WTC11 (cell line): Measurements from ENCODE around the gene HRH3. TPM values are rescaled to one million over a fixed set of nuclear protein-coding genes. Genes with fewer than 3 reads are reported as not detected.

Experiments
- ATAC-seq: fragments of 200-7000 bp; cut with Tn5 transposase; 2 replicates; pipeline ENCODE4 v1.10.0; 2021; ENCODE audit warnings: mild to moderate bottlenecking, moderate library complexity
- CTCF ChIA-PET: fragments of 300-600 bp; sonication (Branson Sonifier 250); formaldehyde crosslinking; loops from one replicate; lab custom pipeline; 2021; ENCODE audit warnings: antibody characterized with exemption; lab: Charles Lee
- POLR2A ChIA-PET: fragments of 350-600 bp; sonication (Branson Sonifier 250); formaldehyde crosslinking; loops from one replicate; lab custom pipeline; 2021; ENCODE audit warnings: antibody characterized with exemption; lab: Charles Lee
- DNase-seq: peaks from one replicate; pipeline ENCODE4 v3.0.0; 2021; ENCODE audit warnings: low spot score
- H3K27ac Mint-ChIP-seq: 2 replicates; pipeline ENCODE4 v1.8.0; 2021; ENCODE audit warnings: mixed read lengths
- H3K27me3 Mint-ChIP-seq: 2 replicates; pipeline ENCODE4 v1.8.0; 2021; ENCODE audit warnings: low read depth, mild to moderate bottlenecking, moderate library complexity, mixed read lengths
- H3K36me3 Mint-ChIP-seq: 2 replicates; pipeline ENCODE4 v1.8.0; 2021; ENCODE audit warnings: mixed read lengths
- H3K4me1 Mint-ChIP-seq: 2 replicates; pipeline ENCODE4 v1.8.0; 2022; ENCODE audit warnings: mixed read lengths
- H3K4me3 Mint-ChIP-seq: 2 replicates; pipeline ENCODE4 v1.8.0; 2021; ENCODE audit warnings: mild to moderate bottlenecking, moderate library complexity, mixed read lengths
- H3K9me3 Mint-ChIP-seq: 2 replicates; pipeline ENCODE4 v1.8.0; 2021; ENCODE audit warnings: mixed read lengths
- CREM ChIP-seq: sonication (generic); formaldehyde crosslinking; IDR thresholded peaks from 2 replicates; pipeline ENCODE4 v1.8.1; 2022; ENCODE audit warnings: mild to moderate bottlenecking, missing genetic modification reagents, moderate library complexity
- JUN ChIP-seq: sonication (generic); formaldehyde crosslinking; IDR thresholded peaks from 2 replicates; pipeline ENCODE4 v1.8.0; 2023; ENCODE audit warnings: mild to moderate bottlenecking, missing genetic modification reagents
- MYBL2 ChIP-seq: sonication (generic); formaldehyde crosslinking; IDR thresholded peaks from 2 replicates; pipeline ENCODE4 v1.8.1; 2023; ENCODE audit warnings: mild to moderate bottlenecking, moderate library complexity, missing genetic modification reagents
- NR1H2 ChIP-seq: sonication (generic); formaldehyde crosslinking; IDR thresholded peaks from 2 replicates; pipeline ENCODE4 v1.9.0; 2021; ENCODE audit warnings: mild to moderate bottlenecking, moderate library complexity, missing genetic modification reagents
- PRRX2 ChIP-seq: fragments of 250-450 bp; sonication (Bioruptor Pico); IDR thresholded peaks from 2 replicates; pipeline ENCODE4 v1.8.0; 2021; ENCODE audit warnings: mild to moderate bottlenecking
- SMAD3 ChIP-seq: sonication (generic); formaldehyde crosslinking; IDR thresholded peaks from 2 replicates; pipeline ENCODE4 v1.8.0; 2022; ENCODE audit warnings: missing genetic modification reagents, mild to moderate bottlenecking, borderline replicate concordance
- SP1 ChIP-seq: sonication (generic); formaldehyde crosslinking; conservative IDR thresholded peaks from 2 replicates; pipeline ENCODE4 v1.8.1; 2022; ENCODE audit warnings: missing genetic modification reagents
- TEAD4 ChIP-seq: sonication (generic); formaldehyde crosslinking; IDR thresholded peaks from 2 replicates; pipeline ENCODE4 v1.8.0; 2022; ENCODE audit warnings: mild to moderate bottlenecking, missing genetic modification reagents
- ZNF138 ChIP-seq: sonication (generic); formaldehyde crosslinking; conservative IDR thresholded peaks from 2 replicates; pipeline ENCODE4 v1.8.1; 2022; ENCODE audit warnings: mild to moderate bottlenecking, moderate library complexity, missing genetic modification reagents
- ZNF263 ChIP-seq: sonication (generic); formaldehyde crosslinking; IDR thresholded peaks from 2 replicates; pipeline ENCODE4 v1.8.1; 2022; ENCODE audit warnings: low read depth, mild to moderate bottlenecking, moderate library complexity, missing genetic modification reagents
- ZNF416 ChIP-seq: fragments of 250-450 bp; sonication (Bioruptor Pico); IDR thresholded peaks from 2 replicates; pipeline ENCODE4 v1.9.0; 2021; ENCODE audit warnings: mild to moderate bottlenecking, inconsistent platforms
- total RNA-seq: library from RNA; stranded (reverse); gene quantifications from 3 replicates; pipeline ENCODE4 v1.2.3, GENCODE V29; 2021
- TF ChIP-seq, protein P1 (sequence below): fragments of 200-600 bp; IDR thresholded peaks from 2 replicates; pipeline ENCODE4 v1.8.0; 2022; ENCODE audit warnings: antibody characterized with exemption
- TF ChIP-seq, protein P2 (sequence below): sonication (generic); formaldehyde crosslinking; IDR thresholded peaks from 2 replicates; pipeline ENCODE4 v1.8.0; 2023; ENCODE audit warnings: mild to moderate bottlenecking, missing genetic modification reagents
- TF ChIP-seq, protein P3 (sequence below): sonication (generic); formaldehyde crosslinking; conservative IDR thresholded peaks from 2 replicates; pipeline ENCODE4 v1.8.1; 2023; ENCODE audit warnings: mild to moderate bottlenecking, low read depth, missing genetic modification reagents, moderate library complexity
- TF ChIP-seq, protein P4 (sequence below): sonication (generic); formaldehyde crosslinking; IDR thresholded peaks from 2 replicates; pipeline ENCODE4 v1.8.1; 2023; ENCODE audit warnings: mild to moderate bottlenecking, missing genetic modification reagents
- TF ChIP-seq, protein P5 (sequence below): sonication (generic); formaldehyde crosslinking; IDR thresholded peaks from 2 replicates; pipeline ENCODE4 v1.8.1; 2022; ENCODE audit warnings: low read depth, mild to moderate bottlenecking, moderate library complexity, missing genetic modification reagents, borderline replicate concordance
- TF ChIP-seq, protein P6 (sequence below): sonication (generic); formaldehyde crosslinking; IDR thresholded peaks from 2 replicates; pipeline ENCODE4 v1.8.1; 2022; ENCODE audit warnings: mild to moderate bottlenecking, moderate library complexity, missing genetic modification reagents

The HRH3 gene
- total RNA-seq, 1 experiment from 2014 or later, result 3.3 TPM

DNA sequence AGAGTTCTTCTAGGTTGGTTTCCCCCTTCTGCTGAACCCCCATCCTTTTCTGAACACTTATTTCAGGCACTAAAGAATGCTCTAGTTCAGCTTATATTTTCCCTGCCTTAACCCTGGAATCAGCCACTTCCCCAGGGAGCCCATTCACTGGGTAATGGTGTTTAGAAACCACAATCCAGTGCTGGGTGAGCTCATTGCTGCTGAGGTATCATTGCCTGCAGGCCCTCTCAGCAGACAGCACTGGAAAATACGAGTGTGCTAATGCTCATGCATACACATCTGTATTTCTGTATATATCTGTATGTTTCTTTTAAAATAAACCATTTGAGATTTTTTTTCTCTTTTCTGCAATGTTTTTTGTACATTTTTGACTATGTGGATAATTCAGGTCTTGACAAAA is 45.3 kb upstream of the HRH3 start (continued):
- TF ChIP-seq, protein P1, sequence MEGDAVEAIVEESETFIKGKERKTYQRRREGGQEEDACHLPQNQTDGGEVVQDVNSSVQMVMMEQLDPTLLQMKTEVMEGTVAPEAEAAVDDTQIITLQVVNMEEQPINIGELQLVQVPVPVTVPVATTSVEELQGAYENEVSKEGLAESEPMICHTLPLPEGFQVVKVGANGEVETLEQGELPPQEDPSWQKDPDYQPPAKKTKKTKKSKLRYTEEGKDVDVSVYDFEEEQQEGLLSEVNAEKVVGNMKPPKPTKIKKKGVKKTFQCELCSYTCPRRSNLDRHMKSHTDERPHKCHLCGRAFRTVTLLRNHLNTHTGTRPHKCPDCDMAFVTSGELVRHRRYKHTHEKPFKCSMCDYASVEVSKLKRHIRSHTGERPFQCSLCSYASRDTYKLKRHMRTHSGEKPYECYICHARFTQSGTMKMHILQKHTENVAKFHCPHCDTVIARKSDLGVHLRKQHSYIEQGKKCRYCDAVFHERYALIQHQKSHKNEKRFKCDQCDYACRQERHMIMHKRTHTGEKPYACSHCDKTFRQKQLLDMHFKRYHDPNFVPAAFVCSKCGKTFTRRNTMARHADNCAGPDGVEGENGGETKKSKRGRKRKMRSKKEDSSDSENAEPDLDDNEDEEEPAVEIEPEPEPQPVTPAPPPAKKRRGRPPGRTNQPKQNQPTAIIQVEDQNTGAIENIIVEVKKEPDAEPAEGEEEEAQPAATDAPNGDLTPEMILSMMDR, result no peak
- TF ChIP-seq MYBL2 (CRISPR knock-in tag) (no peak), SMAD3 (CRISPR knock-in tag) (no peak)

DNA sequence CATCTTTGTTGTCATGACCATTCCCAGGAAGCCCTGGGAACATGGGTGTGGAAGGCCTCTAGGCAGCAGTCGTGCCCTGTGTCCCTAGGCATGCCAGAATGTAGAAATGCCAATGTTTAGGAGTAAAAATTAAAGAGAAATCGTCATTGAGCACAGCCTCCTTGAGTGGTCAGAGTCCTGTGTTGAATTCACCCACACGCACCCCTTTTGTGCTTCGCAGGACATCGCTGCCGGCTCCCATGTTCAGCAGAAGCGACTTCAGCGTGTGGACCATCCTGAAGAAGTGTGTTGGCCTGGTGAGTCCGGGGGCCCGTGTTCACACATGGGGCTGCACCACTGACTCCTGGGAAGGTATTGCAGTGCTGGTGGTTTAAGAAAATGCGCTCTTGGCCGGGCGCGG is 43.3 kb upstream of the HRH3 start:
- Mint-ChIP-seq H3K4me1 (no peaks in the 10 kb centered on the region), H3K9me3 (peaks cover 21% of the 10 kb centered on the region), H3K27me3 (no peaks in the 10 kb centered on the region), H3K4me3 (no peak overlapping the region), H3K27ac (no peak overlapping the region), H3K36me3 (peaks cover 58% of the 10 kb centered on the region)
- ChIA-PET CTCF (no interaction called here), POLR2A (no interaction called here)
- TF ChIP-seq ZNF138 (CRISPR knock-in tag), result no peak
- TF ChIP-seq, protein P2, sequence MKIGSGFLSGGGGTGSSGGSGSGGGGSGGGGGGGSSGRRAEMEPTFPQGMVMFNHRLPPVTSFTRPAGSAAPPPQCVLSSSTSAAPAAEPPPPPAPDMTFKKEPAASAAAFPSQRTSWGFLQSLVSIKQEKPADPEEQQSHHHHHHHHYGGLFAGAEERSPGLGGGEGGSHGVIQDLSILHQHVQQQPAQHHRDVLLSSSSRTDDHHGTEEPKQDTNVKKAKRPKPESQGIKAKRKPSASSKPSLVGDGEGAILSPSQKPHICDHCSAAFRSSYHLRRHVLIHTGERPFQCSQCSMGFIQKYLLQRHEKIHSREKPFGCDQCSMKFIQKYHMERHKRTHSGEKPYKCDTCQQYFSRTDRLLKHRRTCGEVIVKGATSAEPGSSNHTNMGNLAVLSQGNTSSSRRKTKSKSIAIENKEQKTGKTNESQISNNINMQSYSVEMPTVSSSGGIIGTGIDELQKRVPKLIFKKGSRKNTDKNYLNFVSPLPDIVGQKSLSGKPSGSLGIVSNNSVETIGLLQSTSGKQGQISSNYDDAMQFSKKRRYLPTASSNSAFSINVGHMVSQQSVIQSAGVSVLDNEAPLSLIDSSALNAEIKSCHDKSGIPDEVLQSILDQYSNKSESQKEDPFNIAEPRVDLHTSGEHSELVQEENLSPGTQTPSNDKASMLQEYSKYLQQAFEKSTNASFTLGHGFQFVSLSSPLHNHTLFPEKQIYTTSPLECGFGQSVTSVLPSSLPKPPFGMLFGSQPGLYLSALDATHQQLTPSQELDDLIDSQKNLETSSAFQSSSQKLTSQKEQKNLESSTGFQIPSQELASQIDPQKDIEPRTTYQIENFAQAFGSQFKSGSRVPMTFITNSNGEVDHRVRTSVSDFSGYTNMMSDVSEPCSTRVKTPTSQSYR (CRISPR knock-in tag), result no peak
- TF ChIP-seq SP1 (CRISPR knock-in tag), result no peak
- no peak for TF ChIP-seq NR1H2
- TF ChIP-seq, protein P3, sequence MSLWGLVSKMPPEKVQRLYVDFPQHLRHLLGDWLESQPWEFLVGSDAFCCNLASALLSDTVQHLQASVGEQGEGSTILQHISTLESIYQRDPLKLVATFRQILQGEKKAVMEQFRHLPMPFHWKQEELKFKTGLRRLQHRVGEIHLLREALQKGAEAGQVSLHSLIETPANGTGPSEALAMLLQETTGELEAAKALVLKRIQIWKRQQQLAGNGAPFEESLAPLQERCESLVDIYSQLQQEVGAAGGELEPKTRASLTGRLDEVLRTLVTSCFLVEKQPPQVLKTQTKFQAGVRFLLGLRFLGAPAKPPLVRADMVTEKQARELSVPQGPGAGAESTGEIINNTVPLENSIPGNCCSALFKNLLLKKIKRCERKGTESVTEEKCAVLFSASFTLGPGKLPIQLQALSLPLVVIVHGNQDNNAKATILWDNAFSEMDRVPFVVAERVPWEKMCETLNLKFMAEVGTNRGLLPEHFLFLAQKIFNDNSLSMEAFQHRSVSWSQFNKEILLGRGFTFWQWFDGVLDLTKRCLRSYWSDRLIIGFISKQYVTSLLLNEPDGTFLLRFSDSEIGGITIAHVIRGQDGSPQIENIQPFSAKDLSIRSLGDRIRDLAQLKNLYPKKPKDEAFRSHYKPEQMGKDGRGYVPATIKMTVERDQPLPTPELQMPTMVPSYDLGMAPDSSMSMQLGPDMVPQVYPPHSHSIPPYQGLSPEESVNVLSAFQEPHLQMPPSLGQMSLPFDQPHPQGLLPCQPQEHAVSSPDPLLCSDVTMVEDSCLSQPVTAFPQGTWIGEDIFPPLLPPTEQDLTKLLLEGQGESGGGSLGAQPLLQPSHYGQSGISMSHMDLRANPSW (CRISPR knock-in tag), result no peak
- no peak for TF ChIP-seq TEAD4
- ATAC-seq, result no peak
- no peak for DNase-seq

DNA sequence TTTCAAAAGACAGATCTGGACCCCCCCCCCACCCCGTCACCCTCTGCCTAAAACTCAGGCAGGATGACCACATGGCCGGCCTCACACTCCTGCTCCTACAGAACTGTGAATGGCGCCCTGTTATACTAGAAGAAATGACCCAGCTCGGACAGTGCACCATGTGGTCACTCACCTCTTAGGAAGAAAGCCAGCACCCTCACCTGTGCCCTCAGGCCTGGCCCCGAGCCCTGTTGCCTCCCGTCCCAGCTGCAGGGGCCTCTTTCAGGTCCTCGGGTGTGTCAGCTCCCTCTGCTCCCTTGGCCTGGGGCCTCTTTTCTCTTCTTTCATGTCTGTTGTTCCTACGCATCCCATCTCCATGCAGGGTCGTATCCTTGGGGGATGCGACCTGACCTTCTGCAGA is 42.0 kb upstream of the HRH3 start:
- ChIA-PET POLR2A (no interaction called here), CTCF (no interaction called here)
- Mint-ChIP-seq H3K27ac (0 out of 2 replicates have a peak overlapping the region, but pooled peaks have one; percentile 9), H3K27me3 (no peaks in the 10 kb centered on the region), H3K4me1 (no peaks in the 10 kb centered on the region), H3K36me3 (peaks cover 52% of the 10 kb centered on the region), H3K9me3 (peaks cover 21% of the 10 kb centered on the region), H3K4me3 (no peak overlapping the region)
- no peak for ATAC-seq
- no peak for DNase-seq
- TF ChIP-seq ZNF416 (CRISPR knock-in tag) (no peak), ZNF263 (CRISPR knock-in tag) (no peak), PRRX2 (no peak), JUN (no peak), CREM (CRISPR knock-in tag) (no peak), MYBL2 (CRISPR knock-in tag) (no peak), SP1 (CRISPR knock-in tag) (no peak)
- TF ChIP-seq, protein P4, sequence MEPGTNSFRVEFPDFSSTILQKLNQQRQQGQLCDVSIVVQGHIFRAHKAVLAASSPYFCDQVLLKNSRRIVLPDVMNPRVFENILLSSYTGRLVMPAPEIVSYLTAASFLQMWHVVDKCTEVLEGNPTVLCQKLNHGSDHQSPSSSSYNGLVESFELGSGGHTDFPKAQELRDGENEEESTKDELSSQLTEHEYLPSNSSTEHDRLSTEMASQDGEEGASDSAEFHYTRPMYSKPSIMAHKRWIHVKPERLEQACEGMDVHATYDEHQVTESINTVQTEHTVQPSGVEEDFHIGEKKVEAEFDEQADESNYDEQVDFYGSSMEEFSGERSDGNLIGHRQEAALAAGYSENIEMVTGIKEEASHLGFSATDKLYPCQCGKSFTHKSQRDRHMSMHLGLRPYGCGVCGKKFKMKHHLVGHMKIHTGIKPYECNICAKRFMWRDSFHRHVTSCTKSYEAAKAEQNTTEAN (CRISPR knock-in tag), result no peak
- TF ChIP-seq, protein P5, sequence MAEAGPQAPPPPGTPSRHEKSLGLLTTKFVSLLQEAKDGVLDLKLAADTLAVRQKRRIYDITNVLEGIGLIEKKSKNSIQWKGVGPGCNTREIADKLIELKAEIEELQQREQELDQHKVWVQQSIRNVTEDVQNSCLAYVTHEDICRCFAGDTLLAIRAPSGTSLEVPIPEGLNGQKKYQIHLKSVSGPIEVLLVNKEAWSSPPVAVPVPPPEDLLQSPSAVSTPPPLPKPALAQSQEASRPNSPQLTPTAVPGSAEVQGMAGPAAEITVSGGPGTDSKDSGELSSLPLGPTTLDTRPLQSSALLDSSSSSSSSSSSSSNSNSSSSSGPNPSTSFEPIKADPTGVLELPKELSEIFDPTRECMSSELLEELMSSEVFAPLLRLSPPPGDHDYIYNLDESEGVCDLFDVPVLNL (CRISPR knock-in tag), result no peak
- TF ChIP-seq, protein P6, sequence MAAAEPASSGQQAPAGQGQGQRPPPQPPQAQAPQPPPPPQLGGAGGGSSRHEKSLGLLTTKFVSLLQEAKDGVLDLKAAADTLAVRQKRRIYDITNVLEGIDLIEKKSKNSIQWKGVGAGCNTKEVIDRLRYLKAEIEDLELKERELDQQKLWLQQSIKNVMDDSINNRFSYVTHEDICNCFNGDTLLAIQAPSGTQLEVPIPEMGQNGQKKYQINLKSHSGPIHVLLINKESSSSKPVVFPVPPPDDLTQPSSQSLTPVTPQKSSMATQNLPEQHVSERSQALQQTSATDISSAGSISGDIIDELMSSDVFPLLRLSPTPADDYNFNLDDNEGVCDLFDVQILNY, result no peak
